HepG2 (cell line): ENCODE data around the gene FEV. TPM values are rescaled to one million over a fixed set of nuclear protein-coding genes. Genes with fewer than 3 reads are reported as not detected.

Experiments
- ATAC-seq: fragments of 200-7000 bp; cut with Tn5 transposase; 3 replicates; pipeline ENCODE4 v1.9.1; 2020; ENCODE audit warnings: mild to moderate bottlenecking, moderate library complexity
- BruUV-seq: library from RNA; stranded (reverse); fragments of 400-500 nt; replicated peaks from 2 replicates; lab custom pipeline; 2021; lab: Mats Ljungman, UMichigan
- CTCF ChIA-PET: fragments of 300-600 bp; formaldehyde crosslinking; extraction: SDS; loops from one replicate; lab custom pipeline; 2021; ENCODE audit warnings: low total read pairs, inconsistent platforms, low intra/inter-chr PET ratio; lab: Yijun Ruan, JAX
- POLR2A ChIA-PET: fragments of 350-600 bp; sonication (Branson Sonifier 250); formaldehyde crosslinking; loops from one replicate; lab custom pipeline; 2020; ENCODE audit warnings: antibody characterized with exemption, inconsistent platforms; lab: Yijun Ruan, JAX
- DNase-seq: peaks from one replicate; pipeline ENCODE4 v3.0.0-alpha.2; 2015; ENCODE audit warnings: low spot score
- FAIRE-seq: peaks from 3 replicates; lab custom pipeline; 2011; peaks lifted over from hg19 to GRCh38; lab: Jason Lieb, UNC
- H2AFZ ChIP-seq: one replicate; pipeline ENCODE4 v1.6.1; 2011; ENCODE audit warnings: low read length, inconsistent platforms
- H3K27ac ChIP-seq: fragments of 300-600 bp; 3 replicates; pipeline ENCODE4 v1.8.0; 2011; ENCODE audit warnings: mixed run types, mild to moderate bottlenecking, mixed read lengths, low read length, inconsistent platforms; ENCODE audit not compliant: insufficient read depth; ENCODE audit errors: extremely low read length
- H3K27me3 ChIP-seq, 2 experiments: fragments of 200-600 bp in 1 of 2; 2 replicates in 1 of 2; 3 replicates in 1 of 2; pipeline versions ENCODE4 v1.6.0 to v1.8.0; 2011; ENCODE audit warnings: low read length in 2 of 2, mild to moderate bottlenecking in 2 of 2, moderate library complexity in 2 of 2, inconsistent platforms in 1 of 2; ENCODE audit not compliant: insufficient read depth in 2 of 2, control insufficient read depth in 1 of 2
- H3K36me3 ChIP-seq, 2 experiments: fragments of 200-600 bp in 1 of 2; replicated peaks in 1 of 2; 2 replicates in 1 of 2; 3 replicates in 1 of 2; pipeline versions ENCODE4 v1.5.1 to v1.8.0; 2011; ENCODE audit warnings: low read length in 2 of 2, inconsistent platforms in 1 of 2; ENCODE audit not compliant: insufficient read depth in 2 of 2, control insufficient read depth in 1 of 2
- H3K4me1 ChIP-seq: 2 replicates; pipeline ENCODE4 v1.5.1; 2012; ENCODE audit warnings: low read length, inconsistent platforms; ENCODE audit not compliant: insufficient read depth
- H3K4me2 ChIP-seq: 2 replicates; pipeline ENCODE4 v1.6.0; 2011; ENCODE audit warnings: low read depth, low read length, inconsistent platforms
- H3K4me3 ChIP-seq, 3 experiments: fragments of 200-600 bp in 1 of 3; sonication (generic), shearing (Covaris generic) in 1 of 3; replicated peaks in 1 of 3; 2 replicates each; pipeline ENCODE4 v1.5.1; 2011 to 2016; ENCODE audit warnings: low read length in 3 of 3, inconsistent platforms in 2 of 3, low read depth in 2 of 3, mild to moderate bottlenecking in 2 of 3, control low read depth in 1 of 3, mixed read lengths in 1 of 3; ENCODE audit not compliant: insufficient read depth in 1 of 3
- H3K79me2 ChIP-seq: one replicate; pipeline ENCODE4 v1.6.1; 2011; ENCODE audit warnings: low read length, inconsistent platforms; ENCODE audit not compliant: insufficient read depth
- H3K9ac ChIP-seq: 2 replicates; pipeline ENCODE4 v1.6.0; 2011; ENCODE audit warnings: mild to moderate bottlenecking, low read depth, low read length, inconsistent platforms; ENCODE audit not compliant: insufficient read depth
- H3K9me3 ChIP-seq: 2 replicates; pipeline ENCODE4 v1.5.1; 2012; ENCODE audit warnings: mild to moderate bottlenecking, low read length
- H4K20me1 ChIP-seq: 2 replicates; pipeline ENCODE4 v1.6.0; 2011; ENCODE audit warnings: inconsistent platforms, mild to moderate bottlenecking, low read length, moderate library complexity; ENCODE audit not compliant: insufficient read depth
- CBFB ChIP-seq: sonication (generic); formaldehyde crosslinking; IDR thresholded peaks from 2 replicates; pipeline ENCODE4 v1.4.0; 2020; ENCODE audit warnings: missing genetic modification reagents
- GATAD1 ChIP-seq: IDR thresholded peaks from 2 replicates; pipeline ENCODE4 v1.6.1; 2016; ENCODE audit warnings: missing genetic modification reagents, missing compliant biosample characterization
- NPAS2 ChIP-seq: sonication (generic); formaldehyde crosslinking; IDR thresholded peaks from 2 replicates; pipeline ENCODE4 v1.8.0; 2022; ENCODE audit warnings: mild to moderate bottlenecking, missing genetic modification reagents, borderline replicate concordance
- SIX4 ChIP-seq: sonication (generic); formaldehyde crosslinking; IDR thresholded peaks from 2 replicates; pipeline ENCODE4 v1.4.0; 2020; ENCODE audit warnings: missing genetic modification reagents
- SNRNP70 ChIP-seq: fragments of 200-400 bp; formaldehyde crosslinking; IDR thresholded peaks from 2 replicates; pipeline ENCODE4 v1.6.1; 2017; ENCODE audit warnings: mild to moderate bottlenecking, low read depth, low read length, moderate library complexity
- ZFP36L2 ChIP-seq: sonication (generic); formaldehyde crosslinking; IDR thresholded peaks from 2 replicates; pipeline ENCODE4 v1.4.0; 2020; ENCODE audit warnings: missing genetic modification reagents
- ZFYVE20 ChIP-seq: sonication (generic); formaldehyde crosslinking; IDR thresholded peaks from 2 replicates; pipeline ENCODE4 v1.8.0; 2023; ENCODE audit warnings: low read depth, mild to moderate bottlenecking, moderate library complexity, missing genetic modification reagents, borderline replicate concordance
- ZNF30 ChIP-seq: sonication (generic); formaldehyde crosslinking; IDR thresholded peaks from 2 replicates; pipeline ENCODE4 v1.5.0; 2020; ENCODE audit warnings: mild to moderate bottlenecking, missing genetic modification reagents
- ZNF33A ChIP-seq: sonication (generic); formaldehyde crosslinking; IDR thresholded peaks from 2 replicates; pipeline ENCODE4 v1.5.1; 2020; ENCODE audit warnings: missing genetic modification reagents, mild to moderate bottlenecking, moderate library complexity, borderline replicate concordance
- ZNF383 ChIP-seq: sonication (generic); formaldehyde crosslinking; IDR thresholded peaks from 2 replicates; pipeline ENCODE4 v1.4.0; 2020; ENCODE audit warnings: missing genetic modification reagents, mild to moderate bottlenecking, borderline replicate concordance
- ZNF569 ChIP-seq: sonication (generic); formaldehyde crosslinking; IDR thresholded peaks from 2 replicates; pipeline ENCODE4 v1.5.0; 2020; ENCODE audit warnings: mild to moderate bottlenecking, missing genetic modification reagents, moderate library complexity, borderline replicate concordance
- ZNF772 ChIP-seq: sonication (generic); formaldehyde crosslinking; IDR thresholded peaks from 2 replicates; pipeline ENCODE4 v1.5.0; 2020; ENCODE audit warnings: mild to moderate bottlenecking, missing genetic modification reagents
- ZNF879 ChIP-seq: sonication (generic); formaldehyde crosslinking; IDR thresholded peaks from 2 replicates; pipeline ENCODE4 v1.8.1; 2023; ENCODE audit warnings: missing genetic modification reagents
- WGBS: methylation state at CpG from one replicate; pipeline ENCODE4 v1.1.6; 2017; ENCODE audit warnings: low lambda C conversion rate; 5-methylcytosine and 5-hydroxymethylcytosine counted together
- in situ Hi-C: cut with HindIII; loops from 2 replicates; pipeline ENCODE4 v1.10.0; 2017; ENCODE audit warnings: low pct_unique_long_range_greater_than_20kb; ENCODE audit not compliant: extremely low pct_ligation_motif_present
- intact Hi-C: fragments of 100-400 bp; cut with micrococcal nuclease; formaldehyde crosslinking; loops from one replicate; pipeline ENCODE4 v1.10.0; 2022; ENCODE audit not compliant: unreplicated experiment
- polyA plus RNA-seq, 8 experiments: library from polyadenylated mRNA; depleted of rRNA in 3 of 8; stranded (reverse) in 7 of 8; unstranded in 1 of 8; fragments of >200 nt; fragmentation: Illumina TruSeq in 4 of 8; extraction: Trizol in 4 of 8; gene quantifications; 2 replicates each; pipeline versions ENCODE4 v1.2.1 to v1.2.3, GENCODE V29; 2011 to 2016; ENCODE audit warnings: low read depth in 4 of 8, missing spikeins in 1 of 8, mixed read lengths in 1 of 8; ENCODE audit not compliant: insufficient read depth in 1 of 8
- total RNA-seq, 5 experiments: library from RNA; depleted of rRNA; stranded (reverse); fragments of >200 nt; fragmentation: Illumina TruSeq; extraction: Trizol; gene quantifications; 2 replicates each; pipeline ENCODE4 v1.2.3, GENCODE V29; 2016; ENCODE audit warnings: low read depth in 1 of 5
- TF ChIP-seq, protein P1 (sequence below): sonication (generic); formaldehyde crosslinking; IDR thresholded peaks from 2 replicates; pipeline ENCODE4 v1.8.1; 2023; ENCODE audit warnings: mild to moderate bottlenecking, inconsistent platforms, moderate library complexity, missing genetic modification reagents, borderline replicate concordance
- TF ChIP-seq, protein P2 (sequence below): sonication (generic); formaldehyde crosslinking; IDR thresholded peaks from 2 replicates; pipeline ENCODE4 v1.4.0; 2020; ENCODE audit warnings: mild to moderate bottlenecking, missing genetic modification reagents
- TF ChIP-seq, protein P3 (sequence below): sonication (generic); formaldehyde crosslinking; IDR thresholded peaks from 2 replicates; pipeline ENCODE4 v1.4.0; 2020; ENCODE audit warnings: missing genetic modification reagents, low read depth, mild to moderate bottlenecking, borderline replicate concordance

Gene FEV
- total and polyA plus RNA-seq, 2 of the 13 experiments (the other 11 are each of a cell fraction or from before 2014, with no cell fraction given), result not detected

DNA sequence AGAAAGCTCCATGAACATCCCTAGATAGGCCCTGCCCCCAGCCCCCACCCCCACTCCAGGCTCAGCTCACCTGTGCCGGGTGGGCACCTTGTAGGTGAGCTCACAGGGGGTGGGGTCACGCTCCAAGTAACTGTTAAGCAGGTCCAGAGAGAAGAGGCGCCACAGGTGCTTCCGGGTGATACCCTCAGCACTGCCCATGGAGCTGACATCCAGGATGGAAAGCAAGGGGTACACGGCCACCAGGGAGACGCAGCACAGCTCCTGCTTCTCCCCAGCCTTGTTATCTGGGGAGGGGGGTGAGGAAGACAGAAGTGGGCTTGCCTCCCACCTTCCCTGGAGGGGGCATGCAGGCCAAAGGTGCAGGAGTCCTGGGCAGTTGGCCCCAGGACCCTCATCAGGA is 34.5 kb upstream of the FEV start:
- DNase-seq (no peak), FAIRE-seq (no peak), ATAC-seq (no peak)
- H2AFZ ChIP-seq, result no peak overlapping the region
- TF ChIP-seq, protein P1, sequence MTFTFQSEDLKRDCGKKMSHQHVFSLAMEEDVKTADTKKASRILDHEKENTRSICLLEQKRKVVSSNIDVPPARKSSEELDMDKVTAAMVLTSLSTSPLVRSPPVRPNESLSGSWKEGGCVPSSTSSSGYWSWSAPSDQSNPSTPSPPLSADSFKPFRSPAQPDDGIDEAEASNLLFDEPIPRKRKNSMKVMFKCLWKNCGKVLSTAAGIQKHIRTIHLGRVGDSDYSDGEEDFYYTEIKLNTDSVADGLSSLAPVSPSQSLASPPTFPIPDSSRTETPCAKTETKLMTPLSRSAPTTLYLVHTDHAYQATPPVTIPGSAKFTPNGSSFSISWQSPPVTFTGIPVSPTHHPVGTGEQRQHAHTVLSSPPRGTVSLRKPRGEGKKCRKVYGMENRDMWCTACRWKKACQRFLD (CRISPR knock-in tag), result no peak
- TF ChIP-seq NPAS2 (CRISPR knock-in tag), result no peak
- TF ChIP-seq ZFYVE20 (CRISPR knock-in tag), result no peak
- no peak overlapping the region for H3K27ac ChIP-seq
- H3K27me3 ChIP-seq, result peaks cover 39 to 88% of the 10 kb centered on the region in 2 experiments
- H3K4me2 ChIP-seq, result no peak overlapping the region
- CTCF ChIA-PET, result no interaction called here
- WGBS, result 0% methylated on average over 2 of the region's 6 CpGs
- in situ Hi-C loops (no loop called here), intact Hi-C loops (no loop called here)
- no TSS peak for BruUV-seq
- H3K4me1 ChIP-seq, result no peaks in the 10 kb centered on the region
- peaks cover 11% of the 10 kb centered on the region; the same call in 1 of the 2 replicates for H4K20me1 ChIP-seq
- H3K79me2 ChIP-seq, result no peaks in the 10 kb centered on the region
- POLR2A ChIA-PET, result no interaction called here
- no peak overlapping the region for H3K9ac ChIP-seq
- H3K9me3 ChIP-seq, result no peaks in the 10 kb centered on the region
- no peaks in the 10 kb centered on the region for H3K36me3 ChIP-seq
- H3K4me3 ChIP-seq, result no peak overlapping the region

DNA sequence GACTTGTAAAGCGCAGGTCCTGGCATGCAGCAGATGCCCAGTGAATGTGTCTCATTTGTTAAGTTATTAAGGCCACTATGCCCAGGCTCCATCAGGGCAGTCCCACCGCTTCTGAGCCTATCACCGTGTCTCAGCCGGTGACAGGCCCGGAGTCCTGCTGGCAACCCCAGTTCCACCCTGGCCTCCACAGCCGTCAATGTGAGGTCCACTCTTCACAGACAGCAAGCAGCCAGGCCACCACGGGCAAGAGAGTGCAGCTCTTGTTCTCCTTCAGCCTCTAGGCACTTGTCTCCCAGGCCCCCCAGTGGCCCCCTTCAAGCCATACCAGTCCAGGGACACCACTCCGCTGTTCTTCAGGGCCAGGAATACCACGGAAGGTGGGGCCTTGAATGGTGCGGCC is 33.7 kb upstream of the FEV start:
- Histone ChIP-seq H4K20me1 (peaks cover 9% of the 10 kb centered on the region; the same call in 1 of the 2 replicates), H3K4me1 (no peaks in the 10 kb centered on the region), H3K79me2 (no peaks in the 10 kb centered on the region), H3K4me2 (no peak overlapping the region), H3K9ac (no peak overlapping the region), H3K9me3 (no peaks in the 10 kb centered on the region), H2AFZ (no peak overlapping the region), H3K4me3 (no peak overlapping the region), H3K27me3 (peaks cover 38 to 90% of the 10 kb centered on the region in 2 experiments), H3K27ac (no peak overlapping the region), H3K36me3 (no peaks in the 10 kb centered on the region)
- WGBS, result 28% methylated on average over 9 of the region's 10 CpGs
- in situ Hi-C loops (no loop called here), intact Hi-C loops (no loop called here)
- POLR2A ChIA-PET, result no interaction called here
- BruUV-seq, result no TSS peak
- CTCF ChIA-PET, result no interaction called here
- FAIRE-seq (no peak), DNase-seq (no peak), ATAC-seq (no peak)
- TF ChIP-seq, protein P2, sequence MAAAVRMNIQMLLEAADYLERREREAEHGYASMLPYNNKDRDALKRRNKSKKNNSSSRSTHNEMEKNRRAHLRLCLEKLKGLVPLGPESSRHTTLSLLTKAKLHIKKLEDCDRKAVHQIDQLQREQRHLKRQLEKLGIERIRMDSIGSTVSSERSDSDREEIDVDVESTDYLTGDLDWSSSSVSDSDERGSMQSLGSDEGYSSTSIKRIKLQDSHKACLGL (CRISPR knock-in tag), result no peak
- TF ChIP-seq ZFP36L2 (CRISPR knock-in tag) (no peak), ZNF33A (no peak), ZNF30 (CRISPR knock-in tag) (no peak), SIX4 (CRISPR knock-in tag) (no peak), ZNF879 (CRISPR knock-in tag) (no peak), ZNF569 (CRISPR knock-in tag) (no peak), SNRNP70 (no peak), ZNF383 (no peak), GATAD1 (CRISPR knock-in tag) (no peak), ZNF772 (no peak), CBFB (CRISPR knock-in tag) (no peak)
- TF ChIP-seq, protein P3, sequence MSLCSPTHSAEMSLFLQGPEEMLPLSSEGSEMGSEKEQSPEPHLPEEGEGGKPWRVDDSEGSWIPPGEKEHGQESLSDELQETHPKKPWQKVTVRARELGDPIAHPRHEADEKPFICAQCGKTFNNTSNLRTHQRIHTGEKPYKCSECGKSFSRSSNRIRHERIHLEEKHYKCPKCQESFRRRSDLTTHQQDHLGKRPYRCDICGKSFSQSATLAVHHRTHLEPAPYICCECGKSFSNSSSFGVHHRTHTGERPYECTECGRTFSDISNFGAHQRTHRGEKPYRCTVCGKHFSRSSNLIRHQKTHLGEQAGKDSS (CRISPR knock-in tag), result no peak
